Suprapubic skin (tissue), 4 donors: ENCODE measurements around the gene ITPR2. TPM values are rescaled to one million over a fixed set of nuclear protein-coding genes. Genes with fewer than 3 reads are reported as not detected.
"Not testable (repeated sequence)": the region's sequence is repeated elsewhere in the genome, so short reads cannot be mapped to it uniquely, and the experiment has no call there.

Experiments
- DNase-seq, 2 donors: peaks; one replicate each; pipeline ENCODE4 v3.0.0-alpha.2; 2019; ENCODE audit warnings: low spot score in 2 of 2
- H3K27ac ChIP-seq: fragments of 200-600 bp; sonication (generic); one replicate; pipeline ENCODE4 v1.5.1; 2019
- H3K27me3 ChIP-seq: fragments of 200-600 bp; sonication (generic); one replicate; pipeline ENCODE4 v1.5.1; 2019
- H3K36me3 ChIP-seq: fragments of 200-600 bp; sonication (generic); one replicate; pipeline ENCODE4 v1.5.1; 2019
- H3K4me1 ChIP-seq: fragments of 200-600 bp; sonication (generic); one replicate; pipeline ENCODE4 v1.5.1; 2019
- H3K4me3 ChIP-seq: fragments of 200-600 bp; sonication (generic); one replicate; pipeline ENCODE4 v1.5.1; 2019; ENCODE audit warnings: mild to moderate bottlenecking
- H3K9me3 ChIP-seq: fragments of 200-600 bp; sonication (generic); one replicate; pipeline ENCODE4 v1.5.1; 2019
- CTCF ChIP-seq, 2 donors: fragments of 200-600 bp in 1 of 2; fragments of 450-650 bp in 1 of 2; sonication (generic) in 1 of 2; IDR thresholded peaks; one replicate each; pipeline ENCODE4 v1.5.1; 2016 to 2019; ENCODE audit warnings: antibody characterized with exemption in 2 of 2, mild to moderate bottlenecking in 1 of 2, moderate library complexity in 1 of 2
- EP300 ChIP-seq: sonication (generic); formaldehyde crosslinking; IDR thresholded peaks from one replicate; pipeline ENCODE4 v1.6.1; 2017; ENCODE audit warnings: antibody characterized with exemption
- POLR2A ChIP-seq, 2 donors: fragments of 450-650 bp; IDR thresholded peaks; one replicate each; pipeline ENCODE4 v1.6.1; 2017; ENCODE audit warnings: antibody characterized with exemption in 2 of 2, mild to moderate bottlenecking in 2 of 2, moderate library complexity in 2 of 2
- POLR2AphosphoS5 ChIP-seq, 3 donors: sonication (generic); formaldehyde crosslinking; IDR thresholded peaks; one replicate each; pipeline ENCODE4 v1.6.1; 2017; ENCODE audit warnings: antibody characterized with exemption in 3 of 3
- whole genome bisulfite sequencing: methylation state at CpG from one replicate; pipeline ENCODE4 v1.1.5; 2018; 5-methylcytosine and 5-hydroxymethylcytosine counted together
- total RNA-seq, 4 donors: library from RNA; depleted of rRNA; stranded (reverse); fragments of >200 nt; gene quantifications; one replicate each; pipeline ENCODE4 v1.1.0, GENCODE V29; 2016

Gene ITPR2
- total RNA-seq, 4 donors from 2014 or later = 59.6 to 159 (median 72.1) TPM

GRCh38 chr12:26319511-26319910 is 513.5 kb downstream of the ITPR2 start:
- Histone ChIP-seq H3K4me3 (no peak overlapping the region), H3K36me3 (no peaks in the 10 kb centered on the region), H3K27me3 (no peaks in the 10 kb centered on the region), H3K27ac (peak overlapping the region; percentile 73), H3K4me1 (peaks cover 21% of the 10 kb centered on the region), H3K9me3 (no peaks in the 10 kb centered on the region)
- WGBS = 29% methylated on average over 5 of the region's 5 CpGs
- DNase-seq = peak; percentile 74 to 78
- no peak for TF ChIP-seq CTCF (IDR thresholded peaks at IDR 0.05)
- TF ChIP-seq POLR2AphosphoS5 (IDR thresholded peaks at IDR 0.05) = peak in 1 of 3 donors; percentile 38
- TF ChIP-seq EP300 = no peak
- TF ChIP-seq POLR2A (IDR thresholded peaks at IDR 0.05) = no peak

GRCh38 chr12:26318661-26319068 is 514.3 kb downstream of the ITPR2 start:
- Histone ChIP-seq H3K27ac (peak overlapping the region; percentile 73), H3K36me3 (no peaks in the 10 kb centered on the region), H3K27me3 (no peaks in the 10 kb centered on the region), H3K4me1 (peaks cover 21% of the 10 kb centered on the region), H3K9me3 (no peaks in the 10 kb centered on the region), H3K4me3 (no peak overlapping the region)
- 53% methylated on average over 5 of the region's 5 CpGs for WGBS
- TF ChIP-seq CTCF (IDR thresholded peaks at IDR 0.05) (no peak), POLR2AphosphoS5 (IDR thresholded peaks at IDR 0.05) (no peak), EP300 (no peak), POLR2A (IDR thresholded peaks at IDR 0.05) (no peak)
- DNase-seq = peak; percentile 75 to 78

- Histone ChIP-seq H3K27me3 (no peaks in the 10 kb centered on the region), H3K36me3 (no peaks in the 10 kb centered on the region), H3K4me1 (peaks cover 21% of the 10 kb centered on the region), H3K27ac (peak overlapping the region; percentile 73), H3K4me3 (no peak overlapping the region), H3K9me3 (no peaks in the 10 kb centered on the region)
- DNase-seq = no peak
- TF ChIP-seq POLR2AphosphoS5 (IDR thresholded peaks at IDR 0.05) (no peak), CTCF (IDR thresholded peaks at IDR 0.05) (no peak), POLR2A (IDR thresholded peaks at IDR 0.05) (no peak), EP300 (no peak)
These were observed 514.9 kb downstream of the ITPR2 start for GRCh38 chr12:26317942-26318575.

- H3K9me3 ChIP-seq, DNase-seq, H3K27me3 ChIP-seq, H3K27ac ChIP-seq, H3K36me3 ChIP-seq, H3K4me3 ChIP-seq: not testable (repeated sequence)
- peaks cover 13% of the 10 kb centered on the region for H3K4me1 ChIP-seq
These were observed 518.9 kb downstream of the ITPR2 start for GRCh38 chr12:26314103-26314502.

GRCh38 chr12:26310489-26310888 is 522.5 kb downstream of the ITPR2 start:
- H3K36me3 ChIP-seq = not testable (repeated sequence)
- WGBS = 85% methylated on average over 6 of the region's 6 CpGs

GRCh38 chr12:26309634-26310033 is 523.4 kb downstream of the ITPR2 start:
- no peak overlapping the region for H3K27ac ChIP-seq
- no peaks in the 10 kb centered on the region for H3K4me1 ChIP-seq
- no peaks in the 10 kb centered on the region for H3K27me3 ChIP-seq
- TF ChIP-seq CTCF (IDR thresholded peaks at IDR 0.05) (no peak), POLR2A (IDR thresholded peaks at IDR 0.05) (no peak), EP300 (no peak), POLR2AphosphoS5 (IDR thresholded peaks at IDR 0.05) (no peak)
- H3K9me3 ChIP-seq = no peaks in the 10 kb centered on the region
- DNase-seq = no peak
- no peaks in the 10 kb centered on the region for H3K36me3 ChIP-seq
- 42% methylated on average over 4 of the region's 4 CpGs for WGBS
- no peak overlapping the region for H3K4me3 ChIP-seq

More at GRCh38 chr12:26310489-26310888, 522.5 kb downstream of the ITPR2 start:
- not testable (repeated sequence) for DNase-seq, H3K4me1 ChIP-seq, H3K9me3 ChIP-seq, H3K27me3 ChIP-seq, H3K27ac ChIP-seq, H3K4me3 ChIP-seq
